Suprapubic skin (tissue), 4 donors: ENCODE data around the gene GTF2H1. TPM values are rescaled to one million over a fixed set of nuclear protein-coding genes. Genes with fewer than 3 reads are reported as not detected.

ENCODE experiments used
- DNase-seq, 2 donors: peaks; one replicate each; pipeline ENCODE4 v3.0.0-alpha.2; 2019; ENCODE audit warnings: low spot score in 2 of 2
- H3K27ac ChIP-seq: fragments of 200-600 bp; sonication (generic); one replicate; pipeline ENCODE4 v1.5.1; 2019
- H3K27me3 ChIP-seq: fragments of 200-600 bp; sonication (generic); one replicate; pipeline ENCODE4 v1.5.1; 2019
- H3K36me3 ChIP-seq: fragments of 200-600 bp; sonication (generic); one replicate; pipeline ENCODE4 v1.5.1; 2019
- H3K4me1 ChIP-seq: fragments of 200-600 bp; sonication (generic); one replicate; pipeline ENCODE4 v1.5.1; 2019
- H3K4me3 ChIP-seq: fragments of 200-600 bp; sonication (generic); one replicate; pipeline ENCODE4 v1.5.1; 2019; ENCODE audit warnings: mild to moderate bottlenecking
- H3K9me3 ChIP-seq: fragments of 200-600 bp; sonication (generic); one replicate; pipeline ENCODE4 v1.5.1; 2019
- EP300 ChIP-seq: sonication (generic); formaldehyde crosslinking; IDR thresholded peaks from one replicate; pipeline ENCODE4 v1.6.1; 2017; ENCODE audit warnings: antibody characterized with exemption
- POLR2A ChIP-seq, 2 donors: fragments of 450-650 bp; IDR thresholded peaks; one replicate each; pipeline ENCODE4 v1.6.1; 2017; ENCODE audit warnings: antibody characterized with exemption in 2 of 2, mild to moderate bottlenecking in 2 of 2, moderate library complexity in 2 of 2
- POLR2AphosphoS5 ChIP-seq, 3 donors: sonication (generic); formaldehyde crosslinking; IDR thresholded peaks; one replicate each; pipeline ENCODE4 v1.6.1; 2017; ENCODE audit warnings: antibody characterized with exemption in 3 of 3
- WGBS: methylation state at CpG from one replicate; pipeline ENCODE4 v1.1.5; 2018; 5-methylcytosine and 5-hydroxymethylcytosine counted together
- total RNA-seq, 4 donors: library from RNA; depleted of rRNA; stranded (reverse); fragments of >200 nt; gene quantifications; one replicate each; pipeline ENCODE4 v1.1.0, GENCODE V29; 2016
- TF ChIP-seq, protein P1 (sequence below), 2 donors: fragments of 200-600 bp in 1 of 2; fragments of 450-650 bp in 1 of 2; sonication (generic) in 1 of 2; IDR thresholded peaks; one replicate each; pipeline ENCODE4 v1.5.1; 2016 to 2019; ENCODE audit warnings: antibody characterized with exemption in 2 of 2, mild to moderate bottlenecking in 1 of 2, moderate library complexity in 1 of 2

The GTF2H1 gene
- 100 to 1,000 TPM in 1 of 4 donors, 10 to 100 TPM in 3; 48.6 to 121 (median 50.4) TPM for total RNA-seq

DNA sequence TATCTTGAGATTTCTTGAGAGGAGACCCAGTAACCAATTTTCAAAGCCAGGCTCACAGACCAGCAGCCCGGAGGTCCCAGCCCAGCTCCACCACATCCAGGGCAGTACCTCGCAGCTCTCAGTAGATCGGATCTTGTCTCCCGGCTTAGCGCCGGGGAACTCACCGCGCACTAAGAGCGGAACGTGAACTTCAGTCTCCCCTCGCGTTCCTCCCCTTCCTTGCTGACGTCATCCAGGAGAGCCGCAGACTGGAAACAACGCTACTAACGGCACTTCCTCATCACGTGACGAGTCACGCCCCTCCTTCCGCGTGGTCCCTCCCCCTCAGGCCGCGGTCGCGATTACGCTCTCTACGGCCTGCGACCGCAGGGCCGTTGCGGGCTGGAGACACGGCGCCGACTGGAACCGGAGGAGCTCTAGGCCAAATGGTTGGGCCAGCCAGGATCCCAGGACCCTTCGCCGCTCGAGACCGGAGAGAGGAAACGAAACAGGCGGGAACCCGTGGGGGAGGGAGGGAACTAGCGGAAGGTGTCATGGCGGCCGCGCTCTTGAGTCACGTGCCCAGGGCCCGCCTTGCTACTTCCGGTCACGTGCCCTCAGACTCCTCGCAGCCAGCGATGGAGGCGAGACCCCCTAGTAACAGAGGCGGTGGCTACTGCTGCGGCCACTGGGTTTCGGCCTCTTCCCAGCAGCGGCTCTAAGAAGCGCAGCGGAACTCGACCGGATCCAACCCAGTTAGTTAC lies at the start of gene GTF2H1, which contains the start of gene HPS5:
TSS of gene GTF2H1 (plus strand) at position 599 of the 743 bp plus-strand sequence. CDS start 10,508 bp downstream, outside the sequence.
TSS of gene HPS5 (minus strand) at position 172 of the 743 bp plus-strand sequence. CDS start 4,282 bp downstream, outside the sequence.
- no peaks in the 10 kb centered on the region for H3K36me3 ChIP-seq
- H3K4me3 ChIP-seq = peak within 1 kb of the TSS; percentile 94
- H3K27ac ChIP-seq = peak within 1 kb of the TSS; percentile 99
- H3K27me3 ChIP-seq = no peaks in the 10 kb centered on the region
- H3K9me3 ChIP-seq = no peaks in the 10 kb centered on the region
- WGBS = 1% methylated on average over 27 of the region's 61 CpGs
- H3K4me1 ChIP-seq = peaks cover 49% of the 10 kb centered on the region
- TF ChIP-seq POLR2A (IDR thresholded peaks at IDR 0.05) (peak; percentile 36 to 72), EP300 (peak; percentile 78), POLR2AphosphoS5 (IDR thresholded peaks at IDR 0.05) (peak in 2 of 3 donors; percentile 88 to 98)
- TF ChIP-seq, protein P1, sequence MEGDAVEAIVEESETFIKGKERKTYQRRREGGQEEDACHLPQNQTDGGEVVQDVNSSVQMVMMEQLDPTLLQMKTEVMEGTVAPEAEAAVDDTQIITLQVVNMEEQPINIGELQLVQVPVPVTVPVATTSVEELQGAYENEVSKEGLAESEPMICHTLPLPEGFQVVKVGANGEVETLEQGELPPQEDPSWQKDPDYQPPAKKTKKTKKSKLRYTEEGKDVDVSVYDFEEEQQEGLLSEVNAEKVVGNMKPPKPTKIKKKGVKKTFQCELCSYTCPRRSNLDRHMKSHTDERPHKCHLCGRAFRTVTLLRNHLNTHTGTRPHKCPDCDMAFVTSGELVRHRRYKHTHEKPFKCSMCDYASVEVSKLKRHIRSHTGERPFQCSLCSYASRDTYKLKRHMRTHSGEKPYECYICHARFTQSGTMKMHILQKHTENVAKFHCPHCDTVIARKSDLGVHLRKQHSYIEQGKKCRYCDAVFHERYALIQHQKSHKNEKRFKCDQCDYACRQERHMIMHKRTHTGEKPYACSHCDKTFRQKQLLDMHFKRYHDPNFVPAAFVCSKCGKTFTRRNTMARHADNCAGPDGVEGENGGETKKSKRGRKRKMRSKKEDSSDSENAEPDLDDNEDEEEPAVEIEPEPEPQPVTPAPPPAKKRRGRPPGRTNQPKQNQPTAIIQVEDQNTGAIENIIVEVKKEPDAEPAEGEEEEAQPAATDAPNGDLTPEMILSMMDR (IDR thresholded peaks at IDR 0.05) = no peak
- DNase-seq = peak; percentile 98

DNA sequence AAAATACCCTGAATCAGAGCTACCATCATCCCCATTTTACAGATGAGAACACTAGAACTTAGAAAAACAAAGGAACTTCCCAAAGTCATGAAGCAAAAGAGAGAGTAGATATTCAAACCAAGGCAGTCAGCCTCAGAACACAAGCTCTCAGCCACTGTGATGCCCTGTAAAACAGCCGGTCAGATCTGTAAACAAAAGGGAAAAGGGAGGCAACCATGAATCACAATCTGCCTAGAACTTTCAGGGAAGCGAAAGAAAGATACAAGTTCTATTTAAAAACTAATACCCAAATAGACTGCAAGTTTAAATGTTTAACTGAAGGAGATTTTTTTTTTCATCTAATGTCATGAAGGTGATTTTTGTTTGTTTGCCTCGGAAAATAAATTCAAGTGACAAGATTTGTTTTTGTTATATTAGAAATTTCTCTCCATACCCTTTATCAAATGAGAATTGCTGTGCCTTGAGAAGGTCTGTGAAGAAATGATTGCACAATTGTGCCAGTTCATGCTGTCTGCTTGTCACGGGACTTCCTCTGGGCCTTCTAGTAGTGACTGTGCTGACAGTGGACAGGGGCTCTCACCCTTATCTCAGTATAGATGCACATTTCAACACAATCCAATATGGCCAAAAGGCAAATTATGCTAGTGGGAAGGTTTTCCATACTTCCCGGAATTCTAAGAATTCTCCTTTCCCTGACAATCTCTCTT lies 44.6 kb upstream of the GTF2H1 start:
- no peak overlapping the region for H3K27ac ChIP-seq
- WGBS = 91% methylated on average over 5 of the region's 5 CpGs
- peaks cover 41% of the 10 kb centered on the region for H3K36me3 ChIP-seq
- TF ChIP-seq POLR2AphosphoS5 (IDR thresholded peaks at IDR 0.05) (no peak), POLR2A (IDR thresholded peaks at IDR 0.05) (no peak), EP300 (no peak)
- TF ChIP-seq, protein P1 (IDR thresholded peaks at IDR 0.05) = no peak
- H3K27me3 ChIP-seq = no peaks in the 10 kb centered on the region
- DNase-seq = no peak
- H3K9me3 ChIP-seq = no peaks in the 10 kb centered on the region
- H3K4me1 ChIP-seq = no peaks in the 10 kb centered on the region
- H3K4me3 ChIP-seq = no peak overlapping the region

DNA sequence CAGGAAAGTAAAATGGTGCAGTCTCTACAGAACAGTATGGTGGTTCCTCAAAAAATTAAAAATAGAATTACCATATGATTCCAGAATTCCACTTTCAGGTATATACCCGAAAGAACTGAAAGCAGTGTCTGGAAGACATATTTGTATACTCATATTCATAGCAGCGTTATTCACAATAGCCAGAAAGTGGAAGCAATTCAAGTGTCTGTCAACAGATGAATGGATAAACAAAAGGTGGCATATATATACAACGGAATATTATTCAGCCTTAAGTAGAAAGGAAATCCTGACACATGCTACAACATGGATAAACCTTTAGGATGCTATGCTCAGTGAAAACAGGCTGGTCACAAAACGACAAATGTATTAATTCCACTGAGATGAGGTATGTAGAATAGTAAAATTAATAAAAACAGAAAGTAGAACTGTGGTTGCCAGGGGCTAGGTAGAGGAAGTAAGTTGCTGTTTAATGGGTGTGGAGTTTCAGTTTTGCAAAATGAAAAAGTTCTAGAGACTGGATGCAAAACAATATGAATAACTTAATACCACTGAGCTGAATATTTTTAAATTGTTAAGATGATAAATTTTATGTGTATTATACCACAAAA lies 41.8 kb upstream of the GTF2H1 start:
- Histone ChIP-seq H3K27me3 (no peaks in the 10 kb centered on the region), H3K36me3 (peaks cover 58% of the 10 kb centered on the region), H3K9me3 (no peaks in the 10 kb centered on the region), H3K4me1 (no peaks in the 10 kb centered on the region), H3K4me3 (no peak overlapping the region), H3K27ac (no peak overlapping the region)
- whole genome bisulfite sequencing = 84% methylated on average over 4 of the region's 4 CpGs
- DNase-seq = no peak
- TF ChIP-seq EP300 (no peak), POLR2AphosphoS5 (IDR thresholded peaks at IDR 0.05) (no peak), POLR2A (IDR thresholded peaks at IDR 0.05) (no peak)
- TF ChIP-seq, protein P1 (IDR thresholded peaks at IDR 0.05) = no peak

DNA sequence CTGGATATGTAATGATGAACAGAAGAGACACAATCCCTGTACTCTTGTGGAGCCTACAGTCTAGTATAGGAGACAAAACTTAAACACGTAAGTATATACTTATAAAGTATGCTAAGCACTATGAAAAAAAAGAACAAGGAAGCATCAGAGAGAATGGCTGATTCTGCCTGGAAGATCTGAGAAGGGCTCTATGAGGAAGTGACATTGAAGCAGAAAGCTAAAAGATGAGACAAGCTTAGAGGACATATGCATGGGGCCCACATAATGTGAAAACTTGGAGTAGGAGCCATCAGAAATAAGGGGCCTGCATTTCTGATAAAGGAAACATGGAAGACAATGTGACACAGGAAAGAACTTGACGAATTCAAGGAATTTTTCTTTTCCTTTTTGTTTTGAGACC lies 39.7 kb upstream of the GTF2H1 start:
- DNase-seq = no peak
- Histone ChIP-seq H3K27ac (no peak overlapping the region), H3K4me1 (no peaks in the 10 kb centered on the region), H3K36me3 (peaks cover 76% of the 10 kb centered on the region), H3K4me3 (no peak overlapping the region), H3K27me3 (no peaks in the 10 kb centered on the region), H3K9me3 (no peaks in the 10 kb centered on the region)
- WGBS = 96% methylated on average over 2 of the region's 2 CpGs
- TF ChIP-seq POLR2A (IDR thresholded peaks at IDR 0.05) (no peak), EP300 (no peak), POLR2AphosphoS5 (IDR thresholded peaks at IDR 0.05) (no peak)
- TF ChIP-seq, protein P1 (IDR thresholded peaks at IDR 0.05) = no peak
